K562 (cell line): ENCODE measurements around the gene FMN2. TPM values are rescaled to one million over a fixed set of nuclear protein-coding genes. Genes with fewer than 3 reads are reported as not detected.

ENCODE experiments used
- ATAC-seq: fragments of 200-7000 bp; cut with Tn5 transposase; 3 replicates; pipeline ENCODE4 v1.9.1; 2020; ENCODE audit warnings: moderate library complexity
- BruUV-seq: library from RNA; stranded (reverse); fragments of 400-500 nt; replicated peaks from 2 replicates; lab custom pipeline; 2021; lab: Mats Ljungman, UMichigan
- CTCF ChIA-PET: fragments of 300-600 bp; formaldehyde crosslinking; extraction: SDS; loops from one replicate; lab custom pipeline; 2021; ENCODE audit warnings: low intra/inter-chr PET ratio; lab: Yijun Ruan, JAX
- POLR2A ChIA-PET: fragments of 300-600, 350-650 bp; sonication (Branson Sonifier 250); formaldehyde crosslinking; extraction: SDS; loops from one replicate; lab custom pipeline; 2021; ENCODE audit warnings: antibody characterized with exemption, inconsistent platforms; lab: Yijun Ruan, JAX
- DNase-seq, 4 experiments: peaks; one replicate each; pipeline versions ENCODE4 v3.0.0 to v3.0.0-alpha.2; 2011 to 2018; ENCODE audit warnings: low spot score in 3 of 4, mixed read lengths in 3 of 4; ENCODE audit errors: extremely low read depth in 1 of 4
- FAIRE-seq: peaks from 2 replicates; lab custom pipeline; 2011; peaks lifted over from hg19 to GRCh38; lab: Jason Lieb, UNC
- H2AFZ ChIP-seq: 2 replicates; pipeline ENCODE4 v1.6.0; 2011; ENCODE audit warnings: low read depth, low read length, control low read depth, inconsistent platforms
- H3K27ac ChIP-seq: fragments of 200-600 bp; 3 replicates; pipeline ENCODE4 v1.8.0; 2011; ENCODE audit warnings: low read depth, mild to moderate bottlenecking, control low read depth, inconsistent platforms, low read length, moderate library complexity, mixed read lengths; ENCODE audit errors: extremely low read depth
- H3K27me3 ChIP-seq, 2 experiments: fragments of 300-600 bp in 1 of 2; 2 replicates in 1 of 2; 3 replicates in 1 of 2; pipeline versions ENCODE4 v1.6.0 to v1.8.0; 2011; ENCODE audit warnings: inconsistent platforms in 2 of 2, low read length in 2 of 2, mild to moderate bottlenecking in 1 of 2, mixed read lengths in 1 of 2, moderate library complexity in 1 of 2; ENCODE audit not compliant: control insufficient read depth in 2 of 2, insufficient read depth in 2 of 2
- H3K36me3 ChIP-seq: fragments of 300-600 bp; 3 replicates; pipeline ENCODE4 v1.8.0; 2011; ENCODE audit warnings: mild to moderate bottlenecking, low read length, inconsistent platforms; ENCODE audit not compliant: control insufficient read depth, insufficient read depth
- H3K4me1 ChIP-seq, 2 experiments: fragments of 200-600 bp in 1 of 2; replicated peaks in 1 of 2; 2 replicates in 1 of 2; 3 replicates in 1 of 2; pipeline versions ENCODE4 v1.5.1 to v1.8.0; 2011; ENCODE audit warnings: inconsistent platforms in 2 of 2, low read length in 2 of 2, mild to moderate bottlenecking in 1 of 2, mixed read lengths in 1 of 2, moderate library complexity in 1 of 2; ENCODE audit not compliant: control insufficient read depth in 2 of 2, insufficient read depth in 2 of 2
- H3K4me2 ChIP-seq: 2 replicates; pipeline ENCODE4 v1.6.1; 2011; ENCODE audit warnings: low read length, control low read depth, inconsistent platforms, mixed read lengths; ENCODE audit not compliant: insufficient read depth
- H3K4me3 ChIP-seq: fragments of 200-600 bp; sonication (generic), shearing (Covaris generic); 2 replicates; pipeline ENCODE4 v1.5.1; 2016; ENCODE audit warnings: control low read depth, inconsistent platforms
- H3K79me2 ChIP-seq: fragments of 200-600 bp; 3 replicates; pipeline ENCODE4 v1.8.0; 2011; ENCODE audit warnings: low read length, inconsistent platforms; ENCODE audit not compliant: control insufficient read depth, insufficient read depth
- H3K9ac ChIP-seq, 2 experiments: 2 replicates each; pipeline versions ENCODE4 v1.6.0 to v1.6.1; 2011; ENCODE audit warnings: low read depth in 2 of 2, low read length in 2 of 2, control low read depth in 1 of 2, inconsistent platforms in 1 of 2, mild to moderate bottlenecking in 1 of 2, mixed read lengths in 1 of 2; ENCODE audit not compliant: insufficient read depth in 1 of 2
- H3K9me1 ChIP-seq: one replicate; pipeline ENCODE4 v1.6.0; 2011; ENCODE audit warnings: inconsistent platforms, mild to moderate bottlenecking, low read length, moderate library complexity; ENCODE audit not compliant: control insufficient read depth, insufficient read depth
- H3K9me3 ChIP-seq: replicated peaks from 2 replicates; pipeline ENCODE4 v1.5.1; 2011; ENCODE audit warnings: low read depth, low read length, inconsistent platforms; ENCODE audit not compliant: control insufficient read depth, insufficient read depth
- H4K20me1 ChIP-seq: replicated peaks from 2 replicates; pipeline ENCODE4 v1.6.1; 2011; ENCODE audit warnings: low read length, inconsistent platforms, mixed read lengths; ENCODE audit not compliant: control insufficient read depth, insufficient read depth
- BRD9 ChIP-seq: fragments of 450-650 bp; IDR thresholded peaks from 2 replicates; pipeline ENCODE4 v1.6.1; 2018; ENCODE audit warnings: low read depth; ENCODE audit not compliant: partially characterized antibody
- BRF2 ChIP-seq: IDR thresholded peaks from 3 replicates; pipeline ENCODE4 v1.6.1; 2011; ENCODE audit warnings: borderline replicate concordance, mild to moderate bottlenecking; ENCODE audit not compliant: insufficient read length, insufficient read depth
- CSDE1 ChIP-seq, 2 experiments: fragments of 450-650 bp; IDR thresholded peaks; 2 replicates each; pipeline ENCODE4 v1.6.1; 2016; ENCODE audit warnings: mild to moderate bottlenecking in 1 of 2
- DIDO1 ChIP-seq: fragments of 450-650 bp; IDR thresholded peaks from 2 replicates; pipeline ENCODE4 v1.6.1; 2016; ENCODE audit warnings: low read depth, missing biosample characterization, missing genetic modification characterization
- E2F4 ChIP-seq: sonication (generic); formaldehyde crosslinking; IDR thresholded peaks from 2 replicates; pipeline ENCODE4 v1.8.0; 2022; ENCODE audit warnings: mild to moderate bottlenecking, low read depth, missing genetic modification reagents
- FUS ChIP-seq: fragments of 200-400 bp; formaldehyde crosslinking; optimal IDR thresholded peaks from 2 replicates; pipeline ENCODE3; 2017; ENCODE audit warnings: low read depth, low read length
- MCM7 ChIP-seq, 2 experiments: fragments of 450-650 bp; IDR thresholded peaks; 2 replicates each; pipeline ENCODE4 v1.6.1; 2016 to 2018
- MECOM ChIP-seq: fragments of 250-450 bp; sonication (Bioruptor Pico); IDR thresholded peaks from 2 replicates; pipeline ENCODE4 v1.8.0; 2022; ENCODE audit warnings: inconsistent platforms
- MLLT1 ChIP-seq, 2 experiments: fragments of 450-650 bp; IDR thresholded peaks; 2 replicates each; pipeline ENCODE4 v1.6.1; 2016
- POLR3G ChIP-seq: IDR thresholded peaks from 2 replicates; pipeline ENCODE4 v1.6.1; 2011; ENCODE audit not compliant: insufficient read length, insufficient replicate concordance; ENCODE audit errors: extremely low read depth
- RBFOX2 ChIP-seq: fragments of 200-400 bp; formaldehyde crosslinking; IDR thresholded peaks from 2 replicates; pipeline ENCODE4 v1.6.1; 2017; ENCODE audit warnings: low read depth, mild to moderate bottlenecking, low read length, moderate library complexity
- SIN3B ChIP-seq: fragments of 450-650 bp; IDR thresholded peaks from 2 replicates; pipeline ENCODE4 v1.6.1; 2017; ENCODE audit warnings: low read depth, mild to moderate bottlenecking, moderate library complexity
- TAF1 ChIP-seq: IDR thresholded peaks from 2 replicates; pipeline ENCODE4 v1.6.1; 2011; ENCODE audit warnings: mild to moderate bottlenecking, low read length, moderate library complexity; ENCODE audit not compliant: insufficient read depth, control insufficient read depth, severe bottlenecking; ENCODE audit errors: extremely low read depth
- TAF9B ChIP-seq: fragments of 450-650 bp; IDR thresholded peaks from 2 replicates; pipeline ENCODE4 v1.6.1; 2018; ENCODE audit warnings: mild to moderate bottlenecking; ENCODE audit not compliant: partially characterized antibody
- USF1 ChIP-seq: sonication (generic); formaldehyde crosslinking; IDR thresholded peaks from 2 replicates; pipeline ENCODE4 v1.9.0; 2022; ENCODE audit warnings: mild to moderate bottlenecking, missing genetic modification reagents
- ZBTB9 ChIP-seq: fragments of 450-650 bp; formaldehyde crosslinking; IDR thresholded peaks from 2 replicates; pipeline ENCODE4 v1.4.0; 2020; ENCODE audit warnings: mild to moderate bottlenecking, moderate library complexity
- ZNF347 ChIP-seq: fragments of 450-650 bp; formaldehyde crosslinking; IDR thresholded peaks from 2 replicates; pipeline ENCODE4 v1.4.0; 2020; ENCODE audit warnings: low read depth, mild to moderate bottlenecking, moderate library complexity
- ZNF668 ChIP-seq: fragments of 250-450 bp; sonication (Bioruptor Pico); IDR thresholded peaks from 2 replicates; pipeline ENCODE4 v1.8.0; 2022; ENCODE audit warnings: mild to moderate bottlenecking, inconsistent platforms
- WGBS: fragments of 100-300 bp; shearing (Covaris generic); methylation state at CpG from one replicate; pipeline ENCODE4 v1.1.6; 2016; ENCODE audit warnings: low coverage, mixed read lengths; ENCODE audit not compliant: insufficient coverage; ENCODE audit errors: missing lambda C conversion rate; 5-methylcytosine and 5-hydroxymethylcytosine counted together
- in situ Hi-C: fragments of 300-500 bp; cut with MboI; formaldehyde crosslinking; loops from 4 replicates; pipeline ENCODE4 v1.15.0; 2018; ENCODE audit warnings: inconsistent platforms, mixed read lengths
- intact Hi-C: fragments of 100-400 bp; cut with micrococcal nuclease; formaldehyde crosslinking; loops from 2 replicates; pipeline ENCODE4 v1.14.2; 2022
- polyA plus RNA-seq, 8 experiments: library from polyadenylated mRNA; depleted of rRNA in 4 of 8; stranded (reverse) in 5 of 8; unstranded in 3 of 8; fragments of >200 nt; fragmentation: Nextera tagmentation in 2 of 8; fragmentation: Illumina TruSeq in 1 of 8; extraction: Ambion mirVana in 2 of 8; extraction: Trizol in 1 of 8; gene quantifications; 2 replicates each; pipeline versions ENCODE4 v1.2.1 to v1.2.3, GENCODE V29; 2011 to 2014; ENCODE audit warnings: inconsistent platforms in 1 of 8, missing spikeins in 1 of 8
- total RNA-seq, 7 experiments: library from RNA; depleted of rRNA in 6 of 7; stranded (reverse); fragments of >200 nt in 6 of 7; fragmentation: Illumina TruSeq in 2 of 7; extraction: Trizol in 2 of 7; gene quantifications; 2 replicates each; pipeline versions ENCODE4 v1.2.1 to v1.2.3, GENCODE V29; 2011 to 2021; ENCODE audit warnings: low replicate concordance in 1 of 7

The FMN2 gene
- total and polyA plus RNA-seq, 9 of the 15 experiments (the other 6 are each of a cell fraction or from before 2014, with no cell fraction given), result 0.15 to 0.45 (median 0.16) TPM; not detected in 3

GRCh38 chr1:240295811-240296210 is 204.1 kb downstream of the FMN2 start:
- Histone ChIP-seq H3K9me3 (no peaks in the 10 kb centered on the region), H3K4me3 (no peak overlapping the region)
- TF ChIP-seq ZNF668 (CRISPR knock-in tag) (no peak), USF1 (CRISPR knock-in tag) (no peak), BRD9 (no peak), BRF2 (no peak), DIDO1 (tag) (no peak), POLR3G (no peak), RBFOX2 (no peak), E2F4 (CRISPR knock-in tag) (no peak), ZNF347 (no peak), TAF1 (no peak), CSDE1 (IDR thresholded peaks at IDR 0.05) (no peak), ZBTB9 (CRISPR knock-in tag) (no peak), SIN3B (no peak), FUS (no peak), MECOM (CRISPR knock-in tag) (no peak), MLLT1 (IDR thresholded peaks at IDR 0.05) (no peak), TAF9B (no peak), MCM7 (IDR thresholded peaks at IDR 0.05) (no peak)
- TF ChIP-seq, all 486 proteins: peak for 0
- H3K9me1 ChIP-seq, result no peaks in the 10 kb centered on the region
- ChIA-PET CTCF (no interaction called here), POLR2A (no interaction called here)
- ATAC-seq, result no peak
- H3K27me3 ChIP-seq, result no peaks in the 10 kb centered on the region
- no peaks in the 10 kb centered on the region for H3K4me1 ChIP-seq
- in situ Hi-C loops, result no loop called here
- H4K20me1 ChIP-seq, result no peaks in the 10 kb centered on the region
- H3K79me2 ChIP-seq, result no peaks in the 10 kb centered on the region
- no peak overlapping the region for H3K4me2 ChIP-seq
- H3K27ac ChIP-seq, result no peak overlapping the region
- BruUV-seq, result no TSS peak
- H3K36me3 ChIP-seq, result no peaks in the 10 kb centered on the region
- intact Hi-C loops, result no loop called here
- H2AFZ ChIP-seq, result no peak overlapping the region
- H3K9ac ChIP-seq, result no peak overlapping the region
- FAIRE-seq, result no peak
- WGBS, result 0% methylated on average over 2 of the region's 2 CpGs
- DNase-seq, result no peak
